ENCODE results near the gene ZBTB20. TPM values are rescaled to one million over a fixed set of nuclear protein-coding genes. Genes with fewer than 3 reads are reported as not detected.

ZBTB20 gene
- total and polyA plus RNA-seq, 2 experiments from 2014 or later: 15.7 to 37.3 TPM

- Histone ChIP-seq H3K27me3 (no peaks in the 10 kb centered on the region), H3K9me3 (ENCODE audit: low read depth) (no peaks in the 10 kb centered on the region), H3K27ac (no peak overlapping the region), H3K4me3 (no peak overlapping the region), H3K36me3 (no peaks in the 10 kb centered on the region), H3K4me1 (ENCODE audit: low read depth) (no peaks in the 10 kb centered on the region)
- DNase-seq (ENCODE audit: low read depth in 1 of 2, low spot score in 1 of 2): peak in 1 of 2 donors; percentile 9
- no peak for TF ChIP-seq CTCF (IDR thresholded peaks at IDR 0.05; ENCODE audit: low read depth, low read length)
Measured at GRCh38 chr3:114764056-114764492, 383.0 kb downstream of the ZBTB20 start.

- Histone ChIP-seq H3K27me3 (no peaks in the 10 kb centered on the region), H3K4me1 (ENCODE audit: low read depth) (no peaks in the 10 kb centered on the region), H3K9me3 (ENCODE audit: low read depth) (no peaks in the 10 kb centered on the region), H3K36me3 (no peaks in the 10 kb centered on the region), H3K4me3 (no peak overlapping the region), H3K27ac (no peak overlapping the region)
- no peak for TF ChIP-seq CTCF (IDR thresholded peaks at IDR 0.05; ENCODE audit: low read depth, low read length)
- DNase-seq (ENCODE audit: low read depth in 1 of 2, low spot score in 1 of 2): no peak
Measured at GRCh38 chr3:114762144-114762543, 384.9 kb downstream of the ZBTB20 start.

GRCh38 chr3:114760679-114761078 lies 386.4 kb downstream of the ZBTB20 start:
- Histone ChIP-seq H3K9me3 (ENCODE audit: low read depth) (no peaks in the 10 kb centered on the region), H3K27ac (no peak overlapping the region), H3K4me3 (no peak overlapping the region), H3K36me3 (no peaks in the 10 kb centered on the region), H3K27me3 (no peaks in the 10 kb centered on the region), H3K4me1 (ENCODE audit: low read depth) (no peaks in the 10 kb centered on the region)
- TF ChIP-seq CTCF (IDR thresholded peaks at IDR 0.05; ENCODE audit: low read depth, low read length): no peak
- DNase-seq (ENCODE audit: low read depth in 1 of 2, low spot score in 1 of 2): no peak

- Histone ChIP-seq H3K36me3 (no peaks in the 10 kb centered on the region), H3K9me3 (ENCODE audit: low read depth) (no peaks in the 10 kb centered on the region), H3K4me3 (no peak overlapping the region), H3K27me3 (no peaks in the 10 kb centered on the region), H3K27ac (no peak overlapping the region), H3K4me1 (ENCODE audit: low read depth) (no peaks in the 10 kb centered on the region)
- TF ChIP-seq CTCF (IDR thresholded peaks at IDR 0.05; ENCODE audit: low read depth, low read length): no peak
- peak in 1 of 2 donors; percentile 83 for DNase-seq (ENCODE audit: low read depth in 1 of 2, low spot score in 1 of 2)
Measured at GRCh38 chr3:114758831-114759699, 388.0 kb downstream of the ZBTB20 start.

- Histone ChIP-seq H3K4me3 (no peak overlapping the region), H3K27ac (no peak overlapping the region), H3K27me3 (no peaks in the 10 kb centered on the region), H3K4me1 (ENCODE audit: low read depth) (peaks cover 5% of the 10 kb centered on the region), H3K9me3 (ENCODE audit: low read depth) (no peaks in the 10 kb centered on the region), H3K36me3 (no peaks in the 10 kb centered on the region)
- DNase-seq (ENCODE audit: low read depth in 1 of 2, low spot score in 1 of 2): peak in 1 of 2 donors; percentile 55
- no peak for TF ChIP-seq CTCF (IDR thresholded peaks at IDR 0.05; ENCODE audit: low read depth, low read length)
Measured at GRCh38 chr3:114756506-114757279, 390.4 kb downstream of the ZBTB20 start.
